ENCODE data around the gene GALNT13. TPM values are rescaled to one million over a fixed set of nuclear protein-coding genes. Genes with fewer than 3 reads are reported as not detected.

GALNT13 gene
- total and polyA plus RNA-seq, 2 of the 13 experiments (the other 11 are each of a cell fraction or from before 2014, with no cell fraction given) = 1.3 to 5.0 TPM

- TF ChIP-seq, protein P1, sequence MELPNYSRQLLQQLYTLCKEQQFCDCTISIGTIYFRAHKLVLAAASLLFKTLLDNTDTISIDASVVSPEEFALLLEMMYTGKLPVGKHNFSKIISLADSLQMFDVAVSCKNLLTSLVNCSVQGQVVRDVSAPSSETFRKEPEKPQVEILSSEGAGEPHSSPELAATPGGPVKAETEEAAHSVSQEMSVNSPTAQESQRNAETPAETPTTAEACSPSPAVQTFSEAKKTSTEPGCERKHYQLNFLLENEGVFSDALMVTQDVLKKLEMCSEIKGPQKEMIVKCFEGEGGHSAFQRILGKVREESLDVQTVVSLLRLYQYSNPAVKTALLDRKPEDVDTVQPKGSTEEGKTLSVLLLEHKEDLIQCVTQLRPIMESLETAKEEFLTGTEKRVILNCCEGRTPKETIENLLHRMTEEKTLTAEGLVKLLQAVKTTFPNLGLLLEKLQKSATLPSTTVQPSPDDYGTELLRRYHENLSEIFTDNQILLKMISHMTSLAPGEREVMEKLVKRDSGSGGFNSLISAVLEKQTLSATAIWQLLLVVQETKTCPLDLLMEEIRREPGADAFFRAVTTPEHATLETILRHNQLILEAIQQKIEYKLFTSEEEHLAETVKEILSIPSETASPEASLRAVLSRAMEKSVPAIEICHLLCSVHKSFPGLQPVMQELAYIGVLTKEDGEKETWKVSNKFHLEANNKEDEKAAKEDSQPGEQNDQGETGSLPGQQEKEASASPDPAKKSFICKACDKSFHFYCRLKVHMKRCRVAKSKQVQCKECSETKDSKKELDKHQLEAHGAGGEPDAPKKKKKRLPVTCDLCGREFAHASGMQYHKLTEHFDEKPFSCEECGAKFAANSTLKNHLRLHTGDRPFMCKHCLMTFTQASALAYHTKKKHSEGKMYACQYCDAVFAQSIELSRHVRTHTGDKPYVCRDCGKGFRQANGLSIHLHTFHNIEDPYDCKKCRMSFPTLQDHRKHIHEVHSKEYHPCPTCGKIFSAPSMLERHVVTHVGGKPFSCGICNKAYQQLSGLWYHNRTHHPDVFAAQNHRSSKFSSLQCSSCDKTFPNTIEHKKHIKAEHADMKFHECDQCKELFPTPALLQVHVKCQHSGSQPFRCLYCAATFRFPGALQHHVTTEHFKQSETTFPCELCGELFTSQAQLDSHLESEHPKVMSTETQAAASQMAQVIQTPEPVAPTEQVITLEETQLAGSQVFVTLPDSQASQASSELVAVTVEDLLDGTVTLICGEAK (IDR thresholded peaks at IDR 0.05) = no peak
- TF ChIP-seq, protein P1 (CRISPR knock-in tag; IDR thresholded peaks at IDR 0.05) = no peak
- TF ChIP-seq CEBPZ (IDR thresholded peaks at IDR 0.05; ENCODE audit: low read length) = no peak
- TF ChIP-seq, protein P2, sequence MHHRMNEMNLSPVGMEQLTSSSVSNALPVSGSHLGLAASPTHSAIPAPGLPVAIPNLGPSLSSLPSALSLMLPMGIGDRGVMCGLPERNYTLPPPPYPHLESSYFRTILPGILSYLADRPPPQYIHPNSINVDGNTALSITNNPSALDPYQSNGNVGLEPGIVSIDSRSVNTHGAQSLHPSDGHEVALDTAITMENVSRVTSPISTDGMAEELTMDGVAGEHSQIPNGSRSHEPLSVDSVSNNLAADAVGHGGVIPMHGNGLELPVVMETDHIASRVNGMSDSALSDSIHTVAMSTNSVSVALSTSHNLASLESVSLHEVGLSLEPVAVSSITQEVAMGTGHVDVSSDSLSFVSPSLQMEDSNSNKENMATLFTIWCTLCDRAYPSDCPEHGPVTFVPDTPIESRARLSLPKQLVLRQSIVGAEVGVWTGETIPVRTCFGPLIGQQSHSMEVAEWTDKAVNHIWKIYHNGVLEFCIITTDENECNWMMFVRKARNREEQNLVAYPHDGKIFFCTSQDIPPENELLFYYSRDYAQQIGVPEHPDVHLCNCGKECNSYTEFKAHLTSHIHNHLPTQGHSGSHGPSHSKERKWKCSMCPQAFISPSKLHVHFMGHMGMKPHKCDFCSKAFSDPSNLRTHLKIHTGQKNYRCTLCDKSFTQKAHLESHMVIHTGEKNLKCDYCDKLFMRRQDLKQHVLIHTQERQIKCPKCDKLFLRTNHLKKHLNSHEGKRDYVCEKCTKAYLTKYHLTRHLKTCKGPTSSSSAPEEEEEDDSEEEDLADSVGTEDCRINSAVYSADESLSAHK (CRISPR knock-in tag; IDR thresholded peaks at IDR 0.05; ENCODE audit: borderline replicate concordance) = no peak
- no peak for TF ChIP-seq DNMT1 (CRISPR knock-in tag; IDR thresholded peaks at IDR 0.05)
- TF ChIP-seq ZNF550 (CRISPR knock-in tag; IDR thresholded peaks at IDR 0.05; ENCODE audit: borderline replicate concordance) = no peak
- TF ChIP-seq, protein P3, sequence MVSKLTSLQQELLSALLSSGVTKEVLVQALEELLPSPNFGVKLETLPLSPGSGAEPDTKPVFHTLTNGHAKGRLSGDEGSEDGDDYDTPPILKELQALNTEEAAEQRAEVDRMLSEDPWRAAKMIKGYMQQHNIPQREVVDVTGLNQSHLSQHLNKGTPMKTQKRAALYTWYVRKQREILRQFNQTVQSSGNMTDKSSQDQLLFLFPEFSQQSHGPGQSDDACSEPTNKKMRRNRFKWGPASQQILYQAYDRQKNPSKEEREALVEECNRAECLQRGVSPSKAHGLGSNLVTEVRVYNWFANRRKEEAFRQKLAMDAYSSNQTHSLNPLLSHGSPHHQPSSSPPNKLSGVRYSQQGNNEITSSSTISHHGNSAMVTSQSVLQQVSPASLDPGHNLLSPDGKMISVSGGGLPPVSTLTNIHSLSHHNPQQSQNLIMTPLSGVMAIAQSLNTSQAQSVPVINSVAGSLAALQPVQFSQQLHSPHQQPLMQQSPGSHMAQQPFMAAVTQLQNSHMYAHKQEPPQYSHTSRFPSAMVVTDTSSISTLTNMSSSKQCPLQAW (CRISPR knock-in tag; IDR thresholded peaks at IDR 0.05) = no peak
Observed at GRCh38 chr2:154329510-154329909, 457.8 kb downstream of the GALNT13 start (continued).
